PC-3 (cell line): Measurements from ENCODE around the gene CXXC5. TPM values are rescaled to one million over a fixed set of nuclear protein-coding genes. Genes with fewer than 3 reads are reported as not detected.

Source experiments
- ATAC-seq: fragments of 200-7000 bp; cut with Tn5 transposase; 2 replicates; pipeline ENCODE4 v1.9.1; 2020; ENCODE audit warnings: mild to moderate bottlenecking, moderate library complexity
- BruUV-seq: library from RNA; stranded (reverse); fragments of 400-500 nt; replicated peaks from 2 replicates; lab custom pipeline; 2021; lab: Mats Ljungman, UMichigan
- CTCF ChIA-PET: fragments of 300-600 bp; sonication (Branson Sonifier 250); formaldehyde crosslinking; loops from one replicate; lab custom pipeline; 2022; ENCODE audit warnings: antibody characterized with exemption; lab: Charles Lee
- POLR2A ChIA-PET: fragments of 300-600 bp; sonication (Branson Sonifier 250); formaldehyde crosslinking; loops from one replicate; lab custom pipeline; 2022; ENCODE audit warnings: antibody characterized with exemption; ENCODE audit not compliant: unreplicated experiment; lab: Charles Lee
- DNase-seq: peaks from one replicate; pipeline ENCODE4 v3.0.0-alpha.2; 2015
- H2AFZ ChIP-seq: fragments of 300-600 bp; sonication (generic); 2 replicates; pipeline ENCODE4 v1.6.0; 2016; ENCODE audit warnings: antibody characterized with exemption, low read length
- H3F3A ChIP-seq: fragments of 300-600 bp; sonication (generic); one replicate; pipeline ENCODE4 v1.6.0; 2017; ENCODE audit warnings: antibody characterized with exemption, low read length, control low read depth, mild to moderate bottlenecking; ENCODE audit not compliant: unreplicated experiment
- H3K27ac ChIP-seq: fragments of 300-600 bp; sonication (generic); 2 replicates; pipeline ENCODE4 v1.5.1; 2016; ENCODE audit warnings: mild to moderate bottlenecking, low read length
- H3K27me3 ChIP-seq: fragments of 300-600 bp; sonication (generic); 2 replicates; pipeline ENCODE4 v1.6.1; 2016; ENCODE audit warnings: low read length, mixed read lengths
- H3K36me3 ChIP-seq: fragments of 300-600 bp; sonication (generic); 2 replicates; pipeline ENCODE4 v1.6.1; 2016; ENCODE audit warnings: low read depth, mixed run types, low read length, mixed read lengths
- H3K4me1 ChIP-seq: fragments of 300-600 bp; sonication (generic); 2 replicates; pipeline ENCODE4 v1.5.1; 2016; ENCODE audit warnings: low read length; ENCODE audit not compliant: insufficient read depth
- H3K4me2 ChIP-seq: fragments of 300-600 bp; sonication (generic); 2 replicates; pipeline ENCODE4 v1.6.0; 2016; ENCODE audit warnings: low read length
- H3K4me3 ChIP-seq: fragments of 300-600 bp; sonication (generic); 2 replicates; pipeline ENCODE4 v1.5.1; 2016; ENCODE audit warnings: mild to moderate bottlenecking, low read length, mixed read lengths
- H3K79me2 ChIP-seq: fragments of 300-600 bp; sonication (generic); 2 replicates; pipeline ENCODE4 v1.6.1; 2017; ENCODE audit warnings: low read length, mixed read lengths
- H3K9ac ChIP-seq: fragments of 300-600 bp; sonication (generic); 2 replicates; pipeline ENCODE4 v1.6.0; 2016; ENCODE audit warnings: mild to moderate bottlenecking, low read length
- H3K9me2 ChIP-seq: fragments of 300-600 bp; sonication (generic); replicated peaks from 2 replicates; pipeline ENCODE4 v1.6.1; 2016; ENCODE audit warnings: mixed run types, low read length, mixed read lengths
- H3K9me3 ChIP-seq: fragments of 300-600 bp; sonication (generic); 2 replicates; pipeline ENCODE4 v1.6.1; 2016; ENCODE audit warnings: low read length, mixed read lengths
- H4K20me1 ChIP-seq: fragments of 300-600 bp; sonication (generic); 2 replicates; pipeline ENCODE4 v1.6.1; 2016; ENCODE audit warnings: low read length, mixed read lengths
- CTCF ChIP-seq: fragments of 300-600 bp; sonication (generic); conservative IDR thresholded peaks from 2 replicates; pipeline ENCODE4 v1.5.1; 2017; ENCODE audit warnings: antibody characterized with exemption, low read depth, mild to moderate bottlenecking, low read length
- EZH2 ChIP-seq: fragments of 300-600 bp; sonication (generic); IDR thresholded peaks from one replicate; pipeline ENCODE4 v1.6.1; 2017; ENCODE audit warnings: antibody characterized with exemption, mild to moderate bottlenecking, low read length; ENCODE audit not compliant: unreplicated experiment
- EZH2phosphoT487 ChIP-seq: fragments of 300-600 bp; sonication (generic); IDR thresholded peaks from 2 replicates; pipeline ENCODE4 v1.6.1; 2018; ENCODE audit warnings: mild to moderate bottlenecking, antibody characterized with exemption, low read length, borderline replicate concordance
- intact Hi-C: fragments of 100-400 bp; cut with micrococcal nuclease; formaldehyde crosslinking; loops from 2 replicates; pipeline ENCODE4 v1.9.0; 2023
- total RNA-seq: library from RNA; depleted of rRNA; stranded (reverse); fragments of >200 nt; gene quantifications from 2 replicates; pipeline ENCODE4 v1.2.3, GENCODE V29; 2014

Gene CXXC5
- total RNA-seq, 1 experiment from 2014 or later = 31.1 TPM

- peaks cover 37% of the 10 kb centered on the region for H3K4me1 ChIP-seq
- POLR2A ChIA-PET = no interaction called here
- intact Hi-C loops = loop anchor here (1.0 kb wide), 1 partner anchor 11 kb away; the partner anchor contains the start of gene CXXC5
Observed at GRCh38 chr5:139636975-139637408, 11.2 kb upstream of the CXXC5 start.

DNA sequence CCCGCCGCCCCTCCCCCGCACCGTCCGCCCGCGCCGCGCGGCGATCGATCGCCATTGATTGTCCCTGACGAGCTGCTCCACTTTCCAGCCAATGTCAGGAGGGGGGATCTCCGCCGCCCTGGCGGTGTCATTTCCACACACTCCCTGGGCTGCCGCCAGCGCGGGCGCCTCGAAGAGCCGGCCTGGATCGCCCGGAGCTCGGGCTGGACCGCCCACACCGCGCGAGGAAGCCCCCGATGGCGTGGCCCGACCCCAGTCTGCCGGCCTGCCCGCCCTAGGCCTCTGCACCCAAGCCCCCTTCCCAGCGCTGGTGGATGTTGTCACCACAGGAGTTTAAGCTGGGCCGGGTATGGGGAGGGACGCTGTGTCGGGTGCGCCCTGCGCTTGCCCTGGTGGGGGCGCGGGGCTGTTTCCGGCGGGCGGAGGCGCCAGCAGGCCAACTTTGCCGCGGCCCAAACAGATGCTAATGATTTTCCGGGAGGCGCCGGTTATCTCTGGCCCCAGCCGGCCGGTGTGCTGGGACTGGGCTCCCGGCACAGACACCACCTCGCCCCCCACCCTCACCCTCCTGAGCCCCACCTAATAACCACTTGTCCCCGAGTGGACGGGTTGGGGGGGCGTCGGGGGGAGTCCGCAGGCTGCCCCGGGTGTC lies 10.6 kb upstream of the CXXC5 start:
- peak overlapping the region; percentile 82 for H2AFZ ChIP-seq
- CTCF ChIA-PET = interaction anchor here (0.5 to 1.3 kb wide), 8 partner anchors 11 to 1285 kb away, joined by 3 to 14 read pairs (median 3); partner anchors contain the start of genes CXXC5 and KDM3B
- DNase-seq (peak; percentile 78), ATAC-seq (peak; percentile 40)
- no peaks in the 10 kb centered on the region for H3K79me2 ChIP-seq
- POLR2A ChIA-PET = no interaction called here
- H3K4me3 ChIP-seq = peak overlapping the region; percentile 68
- BruUV-seq = no TSS peak
- H3K36me3 ChIP-seq = no peaks in the 10 kb centered on the region
- peak overlapping the region; percentile 64 for H3K9ac ChIP-seq
- peaks cover 41% of the 10 kb centered on the region for H3K4me1 ChIP-seq
- no peaks in the 10 kb centered on the region for H3K9me2 ChIP-seq
- peak overlapping the region; percentile 83 for H3K27ac ChIP-seq
- H3F3A ChIP-seq = no peaks in the 10 kb centered on the region
- no peaks in the 10 kb centered on the region for H4K20me1 ChIP-seq
- H3K4me2 ChIP-seq = peak overlapping the region; percentile 88
- no peaks in the 10 kb centered on the region for H3K9me3 ChIP-seq
- H3K27me3 ChIP-seq = no peaks in the 10 kb centered on the region
- TF ChIP-seq CTCF = peak; percentile 35; the same call in 1 of the 2 replicates
- TF ChIP-seq EZH2phosphoT487 = no peak
- intact Hi-C loops = loop anchor here (1.0 kb wide), 1 partner anchor 11 kb away; the partner anchor contains the start of gene CXXC5

More at GRCh38 chr5:139636975-139637408, 11.2 kb upstream of the CXXC5 start:
- Histone ChIP-seq H3F3A (no peaks in the 10 kb centered on the region), H3K4me2 (peak overlapping the region; percentile 88), H3K27ac (peak overlapping the region; percentile 83; the same call in 1 of the 2 replicates), H4K20me1 (no peaks in the 10 kb centered on the region), H3K9me2 (no peaks in the 10 kb centered on the region), H3K79me2 (no peaks in the 10 kb centered on the region), H3K27me3 (no peaks in the 10 kb centered on the region), H3K36me3 (no peaks in the 10 kb centered on the region), H3K9me3 (no peaks in the 10 kb centered on the region), H2AFZ (peak overlapping the region; percentile 82; the same call in 1 of the 2 replicates), H3K4me3 (peak overlapping the region; percentile 68), H3K9ac (peak overlapping the region; percentile 64; the same call in 1 of the 2 replicates)
- CTCF ChIA-PET = interaction anchor here (0.6 to 1.1 kb wide), 3 partner anchors 11 to 128 kb away, joined by 3 to 5 read pairs (median 4); partner anchors contain the start of gene CXXC5
- ATAC-seq = peak; percentile 21
- TF ChIP-seq EZH2 = no peak
- TF ChIP-seq EZH2phosphoT487 = no peak
- BruUV-seq = no TSS peak
- DNase-seq = peak; percentile 42

DNA sequence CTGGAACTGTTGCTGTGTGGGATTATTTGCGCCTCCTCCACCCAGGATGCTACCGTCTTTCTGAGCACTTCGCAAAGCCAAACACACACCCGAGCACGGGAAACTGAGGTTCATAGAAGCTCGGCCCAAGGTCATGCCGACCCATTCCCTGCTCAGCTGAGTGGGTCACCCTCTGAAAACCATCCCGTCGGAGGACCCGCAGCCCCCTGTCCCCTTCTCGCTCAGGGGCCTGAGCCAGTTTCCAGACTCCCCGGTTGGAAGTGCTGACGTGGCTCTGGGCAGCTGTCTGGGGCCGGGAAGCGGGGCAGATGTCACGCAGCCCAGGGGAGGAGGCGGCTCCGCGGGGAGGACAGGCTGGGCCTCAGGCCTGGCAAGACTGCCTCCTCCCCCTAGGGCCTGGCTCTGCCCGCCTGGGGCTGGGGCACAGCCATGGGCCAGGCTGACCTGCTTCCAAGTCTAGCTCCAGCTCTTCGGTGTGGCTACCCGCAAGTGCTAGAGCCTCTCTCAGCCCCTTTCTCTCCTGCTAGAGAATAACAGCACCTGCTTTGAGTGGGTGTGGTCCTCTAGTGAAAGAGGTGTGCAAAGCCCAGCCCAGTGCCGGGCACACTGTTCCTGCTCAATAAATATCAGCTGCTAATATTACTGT lies 9.9 kb upstream of the CXXC5 start:
- no peaks in the 10 kb centered on the region for H3K36me3 ChIP-seq
- intact Hi-C loops = no loop called here

More for the DNA sequence above, 9.9 kb upstream of the CXXC5 start:
- no peaks in the 10 kb centered on the region for H4K20me1 ChIP-seq
- H2AFZ ChIP-seq = peak overlapping the region; percentile 82
- no peaks in the 10 kb centered on the region for H3K9me3 ChIP-seq
- ChIA-PET CTCF (interaction anchor here (0.5 to 1.3 kb wide), 3 partner anchors 10 to 1286 kb away, joined by 3 to 14 read pairs (median 3); partner anchors contain the start of genes CXXC5 and KDM3B), POLR2A (interaction anchor here (0.6 kb wide), 1 partner anchor 173 kb away, joined by 3 read pairs; no protein-coding TSS in a partner anchor)
- H3K9ac ChIP-seq = peak overlapping the region; percentile 64
- peak; percentile 64 for ATAC-seq
- H3K27me3 ChIP-seq = no peaks in the 10 kb centered on the region
- H3K4me3 ChIP-seq = peak overlapping the region; percentile 68
- TF ChIP-seq CTCF = no peak
- TF ChIP-seq EZH2phosphoT487 = no peak
- TF ChIP-seq EZH2 = no peak
- TSS peak; percentile 98 for BruUV-seq
- no peaks in the 10 kb centered on the region for H3K9me2 ChIP-seq
- peak overlapping the region; percentile 83 for H3K27ac ChIP-seq
- H3F3A ChIP-seq = no peaks in the 10 kb centered on the region
- DNase-seq = peak; percentile 73
- H3K79me2 ChIP-seq = no peaks in the 10 kb centered on the region
- H3K4me1 ChIP-seq = peaks cover 47% of the 10 kb centered on the region
- peak overlapping the region; percentile 88 for H3K4me2 ChIP-seq
